SK-N-SH (cell line): ENCODE data around the gene OR2AE1. TPM values are rescaled to one million over a fixed set of nuclear protein-coding genes. Genes with fewer than 3 reads are reported as not detected.

Experiments
- CTCF ChIA-PET: fragments of 300-600, 350-600 bp; formaldehyde crosslinking; extraction: SDS; loops from one replicate; lab custom pipeline; 2021; lab: Yijun Ruan, JAX
- POLR2A ChIA-PET: fragments of 350-600 bp; sonication (Branson Sonifier 250); formaldehyde crosslinking; extraction: SDS; loops from one replicate; lab custom pipeline; 2020; ENCODE audit warnings: antibody characterized with exemption, inconsistent platforms; lab: Yijun Ruan, JAX
- DNase-seq: peaks from one replicate; pipeline ENCODE4 v3.0.0; 2012
- H2AFZ ChIP-seq: fragments of 200-600 bp; sonication (generic); 2 replicates; pipeline ENCODE4 v1.8.1; 2016; ENCODE audit warnings: antibody characterized with exemption, mild to moderate bottlenecking, low read depth
- H3F3A ChIP-seq: fragments of 200-600 bp; sonication (generic); replicated peaks from 2 replicates; pipeline ENCODE3; 2016; ENCODE audit warnings: antibody characterized with exemption, mild to moderate bottlenecking; ENCODE audit not compliant: insufficient read depth
- H3K27ac ChIP-seq, 2 experiments: fragments of 200-500 bp in 1 of 2; fragments of 200-600 bp in 1 of 2; sonication (Bioruptor generic) in 1 of 2; sonication (generic), shearing (Covaris generic) in 1 of 2; 2 replicates each; pipeline versions ENCODE4 v1.5.1 to v1.6.1; 2014 to 2016; ENCODE audit warnings: low read depth in 2 of 2, inconsistent platforms in 1 of 2, low read length in 1 of 2, mild to moderate bottlenecking in 1 of 2, mixed read lengths in 1 of 2
- H3K27me3 ChIP-seq: fragments of 200-600 bp; sonication (generic), shearing (Covaris generic); 2 replicates; pipeline ENCODE4 v1.6.1; 2016; ENCODE audit warnings: mixed run types; ENCODE audit not compliant: insufficient read depth
- H3K36me3 ChIP-seq, 2 experiments: fragments of 200-500 bp in 1 of 2; fragments of 200-600 bp in 1 of 2; sonication (Bioruptor generic) in 1 of 2; sonication (generic) in 1 of 2; replicated peaks in 1 of 2; 2 replicates each; pipeline versions ENCODE3 to v1.5.1; 2014 to 2016; ENCODE audit warnings: low read length in 1 of 2, mild to moderate bottlenecking in 1 of 2; ENCODE audit not compliant: insufficient read depth in 2 of 2, control insufficient read depth in 1 of 2
- H3K4me1 ChIP-seq, 2 experiments: fragments of 200-500 bp in 1 of 2; fragments of 200-600 bp in 1 of 2; sonication (Bioruptor generic) in 1 of 2; sonication (generic), shearing (Covaris generic) in 1 of 2; 2 replicates each; pipeline versions ENCODE4 v1.5.1 to v1.6.1; 2014 to 2016; ENCODE audit warnings: low read depth in 1 of 2, low read length in 1 of 2, mixed run types in 1 of 2; ENCODE audit not compliant: insufficient read depth in 2 of 2, control insufficient read depth in 1 of 2
- H3K4me2 ChIP-seq: fragments of 200-600 bp; sonication (generic), shearing (Covaris generic); 2 replicates; pipeline ENCODE4 v1.6.1; 2017; ENCODE audit warnings: mixed run types
- H3K4me3 ChIP-seq, 2 experiments: fragments of 200-500 bp in 1 of 2; fragments of 200-600 bp in 1 of 2; sonication (Bioruptor generic) in 1 of 2; sonication (generic), shearing (Covaris generic) in 1 of 2; 2 replicates each; pipeline versions ENCODE4 v1.5.1 to v1.8.1; 2014 to 2016; ENCODE audit warnings: low read depth in 2 of 2, inconsistent platforms in 1 of 2, low read length in 1 of 2, mild to moderate bottlenecking in 1 of 2, mixed read lengths in 1 of 2, moderate library complexity in 1 of 2
- H3K79me2 ChIP-seq: fragments of 200-600 bp; sonication (generic); 2 replicates; pipeline ENCODE4 v1.8.1; 2017; ENCODE audit warnings: mild to moderate bottlenecking; ENCODE audit not compliant: insufficient read depth
- H3K9ac ChIP-seq: fragments of 200-600 bp; sonication (generic); 2 replicates; pipeline ENCODE4 v1.6.1; 2017; ENCODE audit warnings: mixed run types
- H3K9me2 ChIP-seq: fragments of 200-600 bp; sonication (generic); 2 replicates; pipeline ENCODE4 v1.6.1; 2017; ENCODE audit warnings: mixed run types
- H3K9me3 ChIP-seq: fragments of 200-600 bp; sonication (generic); 2 replicates; pipeline ENCODE4 v1.6.1; 2017; ENCODE audit warnings: mixed run types, mild to moderate bottlenecking, moderate library complexity
- H4K20me1 ChIP-seq: fragments of 200-600 bp; sonication (generic); 2 replicates; pipeline ENCODE4 v1.6.1; 2017; ENCODE audit warnings: mild to moderate bottlenecking, mixed run types; ENCODE audit not compliant: insufficient read depth
- CHD2 ChIP-seq: fragments of 150-350 bp; IDR thresholded peaks from 2 replicates; pipeline ENCODE4 v1.6.1; 2018; ENCODE audit warnings: low read length; ENCODE audit not compliant: partially characterized antibody
- EP300 ChIP-seq, 2 experiments: IDR thresholded peaks; 2 replicates each; pipeline versions ENCODE4 v1.4.0 to v1.6.1; 2012; ENCODE audit warnings: borderline replicate concordance in 1 of 2, low read depth in 1 of 2, low read length in 1 of 2
- EZH2phosphoT487 ChIP-seq: fragments of 200-600 bp; sonication (generic); IDR thresholded peaks from 2 replicates; pipeline ENCODE4 v1.6.1; 2017; ENCODE audit warnings: low read depth, mixed run types, mild to moderate bottlenecking, antibody characterized with exemption, moderate library complexity, borderline replicate concordance
- FOSL2 ChIP-seq: IDR thresholded peaks from 2 replicates; pipeline ENCODE4 v1.4.0; 2012; ENCODE audit warnings: low read depth, mild to moderate bottlenecking, moderate library complexity, borderline replicate concordance
- GABPA ChIP-seq: IDR thresholded peaks from 2 replicates; pipeline ENCODE4 v1.4.0; 2012; ENCODE audit warnings: low read depth, mild to moderate bottlenecking
- GATA2 ChIP-seq: sonication (generic); formaldehyde crosslinking; IDR thresholded peaks from 2 replicates; pipeline ENCODE4 v1.5.0; 2020; ENCODE audit warnings: mild to moderate bottlenecking, missing genetic modification reagents
- JUND ChIP-seq: IDR thresholded peaks from 2 replicates; pipeline ENCODE4 v1.4.0; 2012
- MXI1 ChIP-seq: IDR thresholded peaks from 2 replicates; pipeline ENCODE4 v1.6.1; 2012; ENCODE audit warnings: mild to moderate bottlenecking, low read depth, low read length, improper control_type of control experiment
- NFIC ChIP-seq: IDR thresholded peaks from 2 replicates; pipeline ENCODE4 v1.4.0; 2012; ENCODE audit warnings: borderline replicate concordance
- NRF1 ChIP-seq: IDR thresholded peaks from 2 replicates; pipeline ENCODE4 v1.6.1; 2012; ENCODE audit warnings: low read depth, mild to moderate bottlenecking, low read length
- POLR2AphosphoS5 ChIP-seq: IDR thresholded peaks from 2 replicates; pipeline ENCODE4 v1.6.1; 2012; ENCODE audit warnings: low read depth, low read length
- RAD21 ChIP-seq: IDR thresholded peaks from 2 replicates; pipeline ENCODE4 v1.6.1; 2012; ENCODE audit warnings: mild to moderate bottlenecking, low read length
- RCOR1 ChIP-seq: fragments of 150-350 bp; IDR thresholded peaks from 2 replicates; pipeline ENCODE4 v1.6.1; 2017; ENCODE audit warnings: antibody characterized with exemption, low read length
- RFX5 ChIP-seq: IDR thresholded peaks from 2 replicates; pipeline ENCODE4 v1.6.1; 2012; ENCODE audit warnings: mild to moderate bottlenecking, improper control_type of control experiment, low read length
- RXRA ChIP-seq: IDR thresholded peaks from 2 replicates; pipeline ENCODE4 v1.4.0; 2012; ENCODE audit warnings: low read depth, mild to moderate bottlenecking, borderline replicate concordance
- SMC3 ChIP-seq: IDR thresholded peaks from 2 replicates; pipeline ENCODE4 v1.6.1; 2012; ENCODE audit warnings: low read depth, low read length, improper control_type of control experiment
- TAF1 ChIP-seq: IDR thresholded peaks from 2 replicates; pipeline ENCODE4 v1.6.1; 2012; ENCODE audit warnings: low read depth, mild to moderate bottlenecking, low read length, moderate library complexity, borderline replicate concordance
- WGBS: methylation state at CpG from one replicate; pipeline ENCODE4 v1.1.6; 2017; ENCODE audit warnings: low lambda C conversion rate; 5-methylcytosine and 5-hydroxymethylcytosine counted together
- polyA plus RNA-seq, 3 experiments: library from polyadenylated mRNA; depleted of rRNA; stranded (reverse); fragments of >200 nt; gene quantifications; 2 replicates each; pipeline ENCODE4 v1.2.3, GENCODE V29; 2012
- TF ChIP-seq, protein P1 (sequence below): fragments of 150-350 bp; IDR thresholded peaks from 2 replicates; pipeline ENCODE4 v1.6.1; 2016; ENCODE audit warnings: mild to moderate bottlenecking, low read depth, low read length
- TF ChIP-seq, protein P2 (sequence below): IDR thresholded peaks from 2 replicates; pipeline ENCODE4 v1.6.1; 2012; ENCODE audit warnings: mild to moderate bottlenecking, low read depth, low read length, moderate library complexity
- TF ChIP-seq, protein P3 (sequence below): fragments of 200-600 bp; sonication (generic); IDR thresholded peaks from 2 replicates; pipeline ENCODE4 v1.6.1; 2017; ENCODE audit warnings: antibody characterized with exemption, mild to moderate bottlenecking, moderate library complexity

The OR2AE1 gene
- polyA plus RNA-seq, 1 of the 3 experiments (the other 2 are of a cell fraction), result not detected

DNA sequence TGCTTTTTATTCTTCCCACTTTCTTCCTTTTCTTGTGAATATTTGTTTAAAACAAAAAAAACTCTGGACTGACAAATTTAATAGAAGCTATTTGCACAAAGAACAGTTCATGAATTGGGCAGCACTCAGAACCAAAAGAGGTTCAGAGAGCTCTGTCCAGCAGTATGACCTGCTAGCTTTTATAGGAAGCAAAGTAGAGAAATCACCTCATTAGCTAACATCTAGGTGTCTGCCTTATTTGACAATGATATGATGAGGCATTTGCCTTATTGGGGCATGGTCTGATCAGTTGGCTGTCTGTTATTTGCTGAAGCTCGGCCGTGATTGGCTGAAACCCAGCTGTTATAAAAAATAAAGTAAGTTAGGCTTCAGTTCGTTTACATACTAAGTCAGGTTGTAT, 43.3 kb upstream of the OR2AE1 start:
- peak overlapping the region; percentile 61 for H3K4me2 ChIP-seq
- no peaks in the 10 kb centered on the region for H3K36me3 ChIP-seq
- WGBS, result 29% methylated on average over 3 of the region's 3 CpGs
- no peak for DNase-seq
- peak overlapping the region; percentile 65 for H3K9ac ChIP-seq
- CTCF ChIA-PET, result interaction anchor here (0.8 to 4.7 kb wide), 7 partner anchors 9 to 161 kb away, joined by 3 to 29 read pairs (median 3); partner anchors contain the start of genes GJC3 and ZNF3
- peak overlapping the region; percentile 59 to 64 for H3K4me3 ChIP-seq
- peak overlapping the region in 1 of 2 experiments; percentile 64; a peak in 1 of 4 replicates for H3K27ac ChIP-seq
- H3K4me1 ChIP-seq, result no peaks in the 10 kb centered on the region; a peak in 1 of 4 replicates
- peaks cover 11% of the 10 kb centered on the region; the same call in 1 of the 2 replicates for H3K9me3 ChIP-seq
- H3K9me2 ChIP-seq, result no peaks in the 10 kb centered on the region
- peak overlapping the region; percentile 80; the same call in 1 of the 2 replicates for H2AFZ ChIP-seq
- H3K27me3 ChIP-seq, result peaks cover 20% of the 10 kb centered on the region; the same call in 1 of the 2 replicates
- peaks cover 34% of the 10 kb centered on the region for H3K79me2 ChIP-seq
- TF ChIP-seq, protein P1, sequence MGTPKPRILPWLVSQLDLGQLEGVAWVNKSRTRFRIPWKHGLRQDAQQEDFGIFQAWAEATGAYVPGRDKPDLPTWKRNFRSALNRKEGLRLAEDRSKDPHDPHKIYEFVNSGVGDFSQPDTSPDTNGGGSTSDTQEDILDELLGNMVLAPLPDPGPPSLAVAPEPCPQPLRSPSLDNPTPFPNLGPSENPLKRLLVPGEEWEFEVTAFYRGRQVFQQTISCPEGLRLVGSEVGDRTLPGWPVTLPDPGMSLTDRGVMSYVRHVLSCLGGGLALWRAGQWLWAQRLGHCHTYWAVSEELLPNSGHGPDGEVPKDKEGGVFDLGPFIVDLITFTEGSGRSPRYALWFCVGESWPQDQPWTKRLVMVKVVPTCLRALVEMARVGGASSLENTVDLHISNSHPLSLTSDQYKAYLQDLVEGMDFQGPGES, result no peak
- TF ChIP-seq, protein P2, sequence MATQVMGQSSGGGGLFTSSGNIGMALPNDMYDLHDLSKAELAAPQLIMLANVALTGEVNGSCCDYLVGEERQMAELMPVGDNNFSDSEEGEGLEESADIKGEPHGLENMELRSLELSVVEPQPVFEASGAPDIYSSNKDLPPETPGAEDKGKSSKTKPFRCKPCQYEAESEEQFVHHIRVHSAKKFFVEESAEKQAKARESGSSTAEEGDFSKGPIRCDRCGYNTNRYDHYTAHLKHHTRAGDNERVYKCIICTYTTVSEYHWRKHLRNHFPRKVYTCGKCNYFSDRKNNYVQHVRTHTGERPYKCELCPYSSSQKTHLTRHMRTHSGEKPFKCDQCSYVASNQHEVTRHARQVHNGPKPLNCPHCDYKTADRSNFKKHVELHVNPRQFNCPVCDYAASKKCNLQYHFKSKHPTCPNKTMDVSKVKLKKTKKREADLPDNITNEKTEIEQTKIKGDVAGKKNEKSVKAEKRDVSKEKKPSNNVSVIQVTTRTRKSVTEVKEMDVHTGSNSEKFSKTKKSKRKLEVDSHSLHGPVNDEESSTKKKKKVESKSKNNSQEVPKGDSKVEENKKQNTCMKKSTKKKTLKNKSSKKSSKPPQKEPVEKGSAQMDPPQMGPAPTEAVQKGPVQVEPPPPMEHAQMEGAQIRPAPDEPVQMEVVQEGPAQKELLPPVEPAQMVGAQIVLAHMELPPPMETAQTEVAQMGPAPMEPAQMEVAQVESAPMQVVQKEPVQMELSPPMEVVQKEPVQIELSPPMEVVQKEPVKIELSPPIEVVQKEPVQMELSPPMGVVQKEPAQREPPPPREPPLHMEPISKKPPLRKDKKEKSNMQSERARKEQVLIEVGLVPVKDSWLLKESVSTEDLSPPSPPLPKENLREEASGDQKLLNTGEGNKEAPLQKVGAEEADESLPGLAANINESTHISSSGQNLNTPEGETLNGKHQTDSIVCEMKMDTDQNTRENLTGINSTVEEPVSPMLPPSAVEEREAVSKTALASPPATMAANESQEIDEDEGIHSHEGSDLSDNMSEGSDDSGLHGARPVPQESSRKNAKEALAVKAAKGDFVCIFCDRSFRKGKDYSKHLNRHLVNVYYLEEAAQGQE, result peak; percentile 67; the same call in 1 of the 2 replicates
- TF ChIP-seq JUND, result no peak
- TF ChIP-seq GATA2 (CRISPR knock-in tag), result no peak
- TF ChIP-seq FOSL2, result no peak
- TF ChIP-seq RXRA, result no peak
- TF ChIP-seq GABPA, result no peak
- TF ChIP-seq NRF1, result no peak
- no peaks in the 10 kb centered on the region for H3F3A ChIP-seq
- POLR2A ChIA-PET, result interaction anchor here (0.6 kb wide), 1 partner anchor 32 kb away, joined by 5 read pairs; no protein-coding TSS in a partner anchor
- H4K20me1 ChIP-seq, result no peaks in the 10 kb centered on the region

DNA sequence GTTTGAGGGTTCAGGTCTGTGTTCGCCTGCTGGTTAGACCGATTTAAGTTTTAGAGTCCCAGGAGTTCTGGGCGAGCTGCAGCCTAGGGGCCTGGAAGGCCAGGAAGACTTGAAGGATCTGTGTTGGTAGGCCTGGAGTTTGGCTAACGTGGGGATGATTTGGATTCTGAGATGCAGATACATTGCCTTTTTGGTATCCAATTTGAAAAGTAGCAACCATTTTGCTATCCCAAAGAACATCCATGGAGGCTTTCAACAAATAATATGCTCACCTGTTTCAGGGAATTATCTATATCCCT, 42.9 kb upstream of the OR2AE1 start:
- Histone ChIP-seq H3K36me3 (no peaks in the 10 kb centered on the region), H3K4me2 (peak overlapping the region; percentile 61), H3K27ac (peak overlapping the region; percentile 24 to 64; a peak in 3 of 4 replicates), H3K9ac (peak overlapping the region; percentile 65), H3K4me1 (no peaks in the 10 kb centered on the region; a peak in 1 of 4 replicates), H3F3A (no peaks in the 10 kb centered on the region), H3K4me3 (peak overlapping the region; percentile 59 to 64), H3K79me2 (peaks cover 34% of the 10 kb centered on the region), H3K27me3 (peaks cover 19% of the 10 kb centered on the region; the same call in 1 of the 2 replicates), H3K9me3 (peaks cover 11% of the 10 kb centered on the region; the same call in 1 of the 2 replicates), H3K9me2 (no peaks in the 10 kb centered on the region), H4K20me1 (no peaks in the 10 kb centered on the region), H2AFZ (peak overlapping the region; percentile 80)
- TF ChIP-seq, protein P1, result no peak
- TF ChIP-seq NFIC, result no peak
- no peak for TF ChIP-seq EZH2phosphoT487
- TF ChIP-seq MXI1, result no peak
- TF ChIP-seq, protein P3, sequence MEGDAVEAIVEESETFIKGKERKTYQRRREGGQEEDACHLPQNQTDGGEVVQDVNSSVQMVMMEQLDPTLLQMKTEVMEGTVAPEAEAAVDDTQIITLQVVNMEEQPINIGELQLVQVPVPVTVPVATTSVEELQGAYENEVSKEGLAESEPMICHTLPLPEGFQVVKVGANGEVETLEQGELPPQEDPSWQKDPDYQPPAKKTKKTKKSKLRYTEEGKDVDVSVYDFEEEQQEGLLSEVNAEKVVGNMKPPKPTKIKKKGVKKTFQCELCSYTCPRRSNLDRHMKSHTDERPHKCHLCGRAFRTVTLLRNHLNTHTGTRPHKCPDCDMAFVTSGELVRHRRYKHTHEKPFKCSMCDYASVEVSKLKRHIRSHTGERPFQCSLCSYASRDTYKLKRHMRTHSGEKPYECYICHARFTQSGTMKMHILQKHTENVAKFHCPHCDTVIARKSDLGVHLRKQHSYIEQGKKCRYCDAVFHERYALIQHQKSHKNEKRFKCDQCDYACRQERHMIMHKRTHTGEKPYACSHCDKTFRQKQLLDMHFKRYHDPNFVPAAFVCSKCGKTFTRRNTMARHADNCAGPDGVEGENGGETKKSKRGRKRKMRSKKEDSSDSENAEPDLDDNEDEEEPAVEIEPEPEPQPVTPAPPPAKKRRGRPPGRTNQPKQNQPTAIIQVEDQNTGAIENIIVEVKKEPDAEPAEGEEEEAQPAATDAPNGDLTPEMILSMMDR, result no peak
- TF ChIP-seq RFX5, result no peak
- no peak for TF ChIP-seq EP300 (IDR thresholded peaks at IDR 0.05; ENCODE audit: borderline replicate concordance in 1 of 2, low read depth in 1 of 2, low read length in 1 of 2)
- no peak for TF ChIP-seq TAF1
- no peak for TF ChIP-seq CHD2
- TF ChIP-seq SMC3, result no peak
- no peak for TF ChIP-seq RAD21
- no peak for TF ChIP-seq POLR2AphosphoS5
- TF ChIP-seq FOSL2, result no peak
- no peak for TF ChIP-seq RCOR1
- TF ChIP-seq JUND, result no peak
- WGBS, result 27% methylated on average over 4 of the region's 4 CpGs
- ChIA-PET CTCF (interaction anchor here (0.8 to 4.7 kb wide), 8 partner anchors 10 to 161 kb away, joined by 3 to 29 read pairs (median 10); partner anchors contain the start of genes GJC3 and ZNF3), POLR2A (interaction anchor here (0.6 to 0.9 kb wide), 2 partner anchors 32 to 303 kb away, joined by 3 to 5 read pairs; partner anchors contain the start of gene ZSCAN25)
- no peak for DNase-seq
